ENCODE results near the gene RHBDD2. TPM values are rescaled to one million over a fixed set of nuclear protein-coding genes. Genes with fewer than 3 reads are reported as not detected.

Gene RHBDD2
- polyA plus RNA-seq, 4 donors = 37.2 to 77.9 (median 65.8) TPM

GRCh38 chr7:75916259-75916658, 37.4 kb downstream of the RHBDD2 start:
- DNase-seq (ENCODE audit: low read depth in 4 of 4, low spot score in 3 of 4) = no peak

GRCh38 chr7:75916685-75917634, 38.1 kb downstream of the RHBDD2 start:
- DNase-seq (ENCODE audit: low read depth in 4 of 4, low spot score in 3 of 4) = no peak

- DNase-seq (ENCODE audit: low read depth in 4 of 4, low spot score in 3 of 4) = no peak
These were observed 41.8 kb downstream of the RHBDD2 start for GRCh38 chr7:75920431-75921161.

GRCh38 chr7:75921479-75921878, 42.6 kb downstream of the RHBDD2 start:
- DNase-seq (ENCODE audit: low read depth in 4 of 4, low spot score in 3 of 4) = no peak

GRCh38 chr7:75922966-75923603, 44.3 kb downstream of the RHBDD2 start:
- DNase-seq (ENCODE audit: low read depth in 4 of 4, low spot score in 3 of 4) = no peak

- DNase-seq (ENCODE audit: low read depth in 4 of 4, low spot score in 3 of 4) = no peak
These were observed 45.4 kb downstream of the RHBDD2 start for GRCh38 chr7:75924256-75924655.

GRCh38 chr7:75924889-75925288, 46.1 kb downstream of the RHBDD2 start:
- no peak for DNase-seq (ENCODE audit: low read depth in 4 of 4, low spot score in 3 of 4)

- no peak for DNase-seq (ENCODE audit: low read depth in 4 of 4, low spot score in 3 of 4)
These were observed 47.0 kb downstream of the RHBDD2 start for GRCh38 chr7:75925717-75926435.

- DNase-seq (ENCODE audit: low read depth in 4 of 4, low spot score in 3 of 4) = no peak
These were observed 49.7 kb downstream of the RHBDD2 start for GRCh38 chr7:75928568-75928914.

GRCh38 chr7:75931680-75932079, 52.8 kb downstream of the RHBDD2 start:
- DNase-seq (ENCODE audit: low read depth in 4 of 4, low spot score in 3 of 4) = no peak

- no peak for DNase-seq (ENCODE audit: low read depth in 4 of 4, low spot score in 3 of 4)
These were observed 59.3 kb downstream of the RHBDD2 start for GRCh38 chr7:75937958-75938786.

Other genes starting within 250 kb of the RHBDD2 start
- gene HIP1, start 140.1 kb upstream of the RHBDD2 start, polyA plus RNA-seq (ENCODE audit: insufficient read length in 4 of 4) = 10 to 100 TPM; 24.5 to 35.8 (median 33.5) TPM
- gene CCL26, start 106.8 kb upstream of the RHBDD2 start, polyA plus RNA-seq (ENCODE audit: insufficient read length in 4 of 4) = 1 to 10 TPM in 1 of 4 donors, under 1 TPM in 1, not detected in 2; 0.24 to 1.2 TPM
- gene CCL24, start 65.2 kb upstream of the RHBDD2 start, polyA plus RNA-seq (ENCODE audit: insufficient read length in 4 of 4) = 1 to 10 TPM in 1 of 4 donors, under 1 TPM in 1, not detected in 2; 0.29 to 2.3 TPM
- 10 to 100 TPM; 50.8 to 70.5 (median 62.1) TPM for gene POR, start 36.1 kb downstream of the RHBDD2 start, polyA plus RNA-seq (ENCODE audit: insufficient read length in 4 of 4)
- gene TMEM120A, start 115.6 kb downstream of the RHBDD2 start, polyA plus RNA-seq (ENCODE audit: insufficient read length in 4 of 4) = 10 to 100 TPM; 26.0 to 56.8 (median 49.7) TPM
- gene STYXL1, start 169.0 kb downstream of the RHBDD2 start, polyA plus RNA-seq (ENCODE audit: insufficient read length in 4 of 4) = 10 to 100 TPM; 27.3 to 55.3 (median 38.9) TPM
- gene MDH2, start 169.1 kb downstream of the RHBDD2 start, polyA plus RNA-seq (ENCODE audit: insufficient read length in 4 of 4) = 100 to 1,000 TPM; 137 to 217 (median 207) TPM